Ovary (tissue), 3 donors: ENCODE data around the gene WDR7.

ENCODE experiments used
- EP300 ChIP-seq: sonication (generic); formaldehyde crosslinking; IDR thresholded peaks from one replicate; pipeline ENCODE4 v1.6.1; 2017; ENCODE audit warnings: antibody characterized with exemption
- POLR2A ChIP-seq: fragments of 450-650 bp; IDR thresholded peaks from one replicate; pipeline ENCODE4 v1.6.1; 2017; ENCODE audit warnings: antibody characterized with exemption, mild to moderate bottlenecking, moderate library complexity
- TF ChIP-seq, protein P1 (sequence below), 3 donors: fragments of 450-650 bp in 2 of 3; fragments of 200-600 bp in 1 of 3; IDR thresholded peaks; one replicate each; pipeline versions ENCODE4 v1.5.1 to v1.8.0; 2016 to 2022; ENCODE audit warnings: antibody characterized with exemption in 3 of 3, mild to moderate bottlenecking in 1 of 3
- donor health status: DM: no; HTN: no; CAD: no.

DNA sequence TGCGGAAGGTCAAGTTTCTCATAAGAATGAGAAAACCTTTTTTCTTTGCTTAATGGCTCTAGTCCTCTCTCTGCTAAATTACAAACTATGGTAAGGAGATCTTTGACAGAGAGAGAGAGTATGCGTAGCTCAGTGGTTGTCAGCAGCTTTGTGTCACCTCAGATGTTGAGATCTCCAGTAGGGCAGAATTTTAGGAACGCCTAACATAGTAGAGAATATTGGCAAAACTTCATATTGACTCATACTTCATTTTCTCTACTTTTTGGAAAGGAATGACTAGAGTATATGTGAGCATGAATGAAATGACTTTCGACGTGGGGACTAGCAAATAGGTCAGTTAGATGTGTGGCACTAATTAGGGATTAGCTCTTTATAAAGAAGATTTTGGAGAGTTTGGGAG is 64.0 kb downstream of the WDR7 start:
- TF ChIP-seq, protein P1, sequence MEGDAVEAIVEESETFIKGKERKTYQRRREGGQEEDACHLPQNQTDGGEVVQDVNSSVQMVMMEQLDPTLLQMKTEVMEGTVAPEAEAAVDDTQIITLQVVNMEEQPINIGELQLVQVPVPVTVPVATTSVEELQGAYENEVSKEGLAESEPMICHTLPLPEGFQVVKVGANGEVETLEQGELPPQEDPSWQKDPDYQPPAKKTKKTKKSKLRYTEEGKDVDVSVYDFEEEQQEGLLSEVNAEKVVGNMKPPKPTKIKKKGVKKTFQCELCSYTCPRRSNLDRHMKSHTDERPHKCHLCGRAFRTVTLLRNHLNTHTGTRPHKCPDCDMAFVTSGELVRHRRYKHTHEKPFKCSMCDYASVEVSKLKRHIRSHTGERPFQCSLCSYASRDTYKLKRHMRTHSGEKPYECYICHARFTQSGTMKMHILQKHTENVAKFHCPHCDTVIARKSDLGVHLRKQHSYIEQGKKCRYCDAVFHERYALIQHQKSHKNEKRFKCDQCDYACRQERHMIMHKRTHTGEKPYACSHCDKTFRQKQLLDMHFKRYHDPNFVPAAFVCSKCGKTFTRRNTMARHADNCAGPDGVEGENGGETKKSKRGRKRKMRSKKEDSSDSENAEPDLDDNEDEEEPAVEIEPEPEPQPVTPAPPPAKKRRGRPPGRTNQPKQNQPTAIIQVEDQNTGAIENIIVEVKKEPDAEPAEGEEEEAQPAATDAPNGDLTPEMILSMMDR (IDR thresholded peaks at IDR 0.05): no peak
- no peak for TF ChIP-seq POLR2A
- TF ChIP-seq EP300: no peak
